Stomach (tissue), 9 donors: Measurements from ENCODE around the gene TACSTD2. TPM values are rescaled to one million over a fixed set of nuclear protein-coding genes. Genes with fewer than 3 reads are reported as not detected.
A peak's percentile ranks its signal among the peaks of the same experiment; 100 is the strongest.

Source experiments
- DNase-seq, 2 donors: peaks; one replicate each; pipeline versions ENCODE4 v3.0.0 to v3.0.0-alpha.2; 2013 to 2019
- H3K27ac ChIP-seq, 5 donors: fragments of 200-600 bp in 4 of 5; sonication (generic) in 4 of 5; one replicate each; pipeline ENCODE4 v1.5.1; 2013 to 2019; ENCODE audit warnings: mild to moderate bottlenecking in 1 of 5, moderate library complexity in 1 of 5
- H3K27me3 ChIP-seq, 3 donors: fragments of 200-600 bp; sonication (generic); one replicate each; pipeline ENCODE4 v1.5.1; 2017 to 2019; ENCODE audit warnings: mixed run types in 1 of 3
- H3K36me3 ChIP-seq, 4 donors: fragments of 200-600 bp; sonication (generic); 1 replicate in 3 of 4; 2 replicates in 1 of 4; pipeline ENCODE4 v1.5.1; 2016 to 2019
- H3K4me1 ChIP-seq, 4 donors: fragments of 200-600 bp; sonication (generic); one replicate each; pipeline ENCODE4 v1.5.1; 2016 to 2019
- H3K4me3 ChIP-seq, 4 donors: fragments of 200-600 bp; sonication (generic) in 3 of 4; one replicate each; pipeline ENCODE4 v1.5.1; 2016 to 2019; ENCODE audit warnings: mild to moderate bottlenecking in 1 of 4
- H3K9me3 ChIP-seq, 4 donors: fragments of 200-600 bp; sonication (generic); one replicate each; pipeline ENCODE4 v1.5.1; 2016 to 2019
- EP300 ChIP-seq: sonication (generic); formaldehyde crosslinking; IDR thresholded peaks from one replicate; pipeline ENCODE4 v1.6.1; 2017; ENCODE audit warnings: antibody characterized with exemption
- POLR2A ChIP-seq, 4 donors: fragments of 450-650 bp; IDR thresholded peaks; one replicate each; pipeline ENCODE4 v1.6.1; 2016; ENCODE audit warnings: antibody characterized with exemption in 4 of 4, control low read depth in 2 of 4, mild to moderate bottlenecking in 1 of 4, moderate library complexity in 1 of 4
- POLR2AphosphoS5 ChIP-seq, 3 donors: sonication (generic); formaldehyde crosslinking; IDR thresholded peaks; one replicate each; pipeline ENCODE4 v1.6.1; 2016; ENCODE audit warnings: antibody characterized with exemption in 3 of 3
- WGBS, 5 donors: extraction: QIAGEN DNeasy Blood & Tissue Kit in 3 of 5; methylation state at CpG; one replicate each; pipeline versions ENCODE4 v1.1.5 to v1.1.7; 2013 to 2018; 5-methylcytosine and 5-hydroxymethylcytosine counted together
- intact Hi-C: fragments of 100-400 bp; cut with DNase I; formaldehyde crosslinking; loops from one replicate; pipeline ENCODE4 v1.15.1; 2023; ENCODE audit warnings: low total_unique reads
- polyA plus RNA-seq, 3 donors: library from polyadenylated mRNA; stranded (reverse); fragments of 200-250 nt; gene quantifications; one replicate each; pipeline ENCODE4 v1.2.3, GENCODE V29; 2013
- total RNA-seq, 5 donors: library from RNA; depleted of rRNA; stranded (reverse); fragments of >200 nt; gene quantifications; one replicate each; pipeline versions ENCODE4 v1.1.0 to v1.2.3, GENCODE V29; 2014 to 2016
- TF ChIP-seq, protein P1 (sequence below), 7 experiments: fragments of 450-650 bp in 4 of 7; fragments of 200-600 bp in 3 of 7; sonication (generic) in 3 of 7; IDR thresholded peaks; one replicate each; pipeline ENCODE4 v1.5.1; 2016 to 2019; ENCODE audit warnings: antibody characterized with exemption in 7 of 7, control low read depth in 2 of 7, mild to moderate bottlenecking in 1 of 7
- donor health status: healthy with polysubstance abuse.
- donor health status: Bipolar disorder and iron deficiency.
- donor health status: healthy.

TACSTD2 gene
- total and polyA plus RNA-seq, 8 donors: 5.2 to 369 (median 35.1) TPM; not detected in 2

DNA sequence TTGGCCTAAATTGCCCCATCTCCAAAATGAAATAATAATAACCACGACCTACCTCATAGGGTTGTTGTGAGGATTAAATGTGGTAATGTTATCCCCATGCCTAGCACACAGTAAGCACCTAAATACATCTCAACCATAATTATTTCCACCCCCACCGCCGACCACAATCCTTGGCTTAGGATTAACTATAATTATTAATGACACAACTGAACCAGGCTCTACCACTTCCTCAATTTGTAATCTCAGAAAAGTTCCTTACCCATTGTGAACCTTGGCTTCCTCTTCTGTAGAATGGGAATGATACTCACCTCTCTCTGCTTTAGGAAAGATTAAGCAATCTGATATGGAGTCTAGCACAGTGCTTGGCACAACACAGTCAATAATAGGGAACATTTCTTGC lies 44.3 kb upstream of the TACSTD2 start:
- H3K36me3 ChIP-seq: no peaks in the 10 kb centered on the region
- H3K4me3 ChIP-seq: no peak overlapping the region
- peaks cover 26 to 42% (median 32%) of the 10 kb centered on the region in 4 donors for H3K4me1 ChIP-seq
- intact Hi-C loops: no loop called here
- WGBS, 5 donors: 65 to 88% (median 78%) methylated on average over 3 of the region's 3 CpGs
- H3K9me3 ChIP-seq: no peaks in the 10 kb centered on the region
- no peaks in the 10 kb centered on the region for H3K27me3 ChIP-seq
- DNase-seq: no peak
- H3K27ac ChIP-seq: no peak overlapping the region
- TF ChIP-seq, protein P1, sequence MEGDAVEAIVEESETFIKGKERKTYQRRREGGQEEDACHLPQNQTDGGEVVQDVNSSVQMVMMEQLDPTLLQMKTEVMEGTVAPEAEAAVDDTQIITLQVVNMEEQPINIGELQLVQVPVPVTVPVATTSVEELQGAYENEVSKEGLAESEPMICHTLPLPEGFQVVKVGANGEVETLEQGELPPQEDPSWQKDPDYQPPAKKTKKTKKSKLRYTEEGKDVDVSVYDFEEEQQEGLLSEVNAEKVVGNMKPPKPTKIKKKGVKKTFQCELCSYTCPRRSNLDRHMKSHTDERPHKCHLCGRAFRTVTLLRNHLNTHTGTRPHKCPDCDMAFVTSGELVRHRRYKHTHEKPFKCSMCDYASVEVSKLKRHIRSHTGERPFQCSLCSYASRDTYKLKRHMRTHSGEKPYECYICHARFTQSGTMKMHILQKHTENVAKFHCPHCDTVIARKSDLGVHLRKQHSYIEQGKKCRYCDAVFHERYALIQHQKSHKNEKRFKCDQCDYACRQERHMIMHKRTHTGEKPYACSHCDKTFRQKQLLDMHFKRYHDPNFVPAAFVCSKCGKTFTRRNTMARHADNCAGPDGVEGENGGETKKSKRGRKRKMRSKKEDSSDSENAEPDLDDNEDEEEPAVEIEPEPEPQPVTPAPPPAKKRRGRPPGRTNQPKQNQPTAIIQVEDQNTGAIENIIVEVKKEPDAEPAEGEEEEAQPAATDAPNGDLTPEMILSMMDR (IDR thresholded peaks at IDR 0.05): no peak
- TF ChIP-seq POLR2A (IDR thresholded peaks at IDR 0.05) (no peak), POLR2AphosphoS5 (IDR thresholded peaks at IDR 0.05) (no peak), EP300 (no peak)

DNA sequence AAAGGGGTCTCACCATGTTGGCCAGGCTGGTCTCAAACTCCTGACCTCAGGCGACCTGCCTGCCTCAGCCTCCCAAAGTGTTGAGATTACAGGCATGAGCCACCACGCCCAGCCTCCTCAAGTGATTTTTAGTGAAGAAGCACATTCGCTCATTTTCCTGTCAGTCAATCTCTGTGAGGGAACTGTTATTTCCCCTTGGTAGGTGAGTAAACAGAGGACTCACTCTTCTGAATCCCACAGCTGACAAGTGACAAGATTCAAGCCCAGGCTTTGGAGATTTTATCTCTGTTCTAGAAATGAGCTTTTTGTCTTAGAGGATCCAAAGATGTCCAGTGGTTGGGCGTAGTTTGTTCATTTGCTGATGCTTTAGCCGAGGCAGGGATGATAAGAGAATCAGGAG lies 43.9 kb upstream of the TACSTD2 start:
- TF ChIP-seq, protein P1 (IDR thresholded peaks at IDR 0.05): no peak
- TF ChIP-seq POLR2AphosphoS5 (IDR thresholded peaks at IDR 0.05): no peak
- TF ChIP-seq POLR2A (IDR thresholded peaks at IDR 0.05): no peak
- TF ChIP-seq EP300: no peak
- WGBS, 5 donors: 60 to 71% (median 64%) methylated on average over 5 of the region's 5 CpGs
- H3K4me1 ChIP-seq: peaks cover 26 to 42% (median 32%) of the 10 kb centered on the region in 4 donors
- H3K4me3 ChIP-seq: no peak overlapping the region
- H3K27me3 ChIP-seq: no peaks in the 10 kb centered on the region
- intact Hi-C loops: no loop called here
- no peaks in the 10 kb centered on the region for H3K9me3 ChIP-seq
- DNase-seq: peak in 1 of 2 donors; percentile 35
- no peaks in the 10 kb centered on the region for H3K36me3 ChIP-seq
- peak overlapping the region; percentile 53 to 84 (median 75) for H3K27ac ChIP-seq

DNA sequence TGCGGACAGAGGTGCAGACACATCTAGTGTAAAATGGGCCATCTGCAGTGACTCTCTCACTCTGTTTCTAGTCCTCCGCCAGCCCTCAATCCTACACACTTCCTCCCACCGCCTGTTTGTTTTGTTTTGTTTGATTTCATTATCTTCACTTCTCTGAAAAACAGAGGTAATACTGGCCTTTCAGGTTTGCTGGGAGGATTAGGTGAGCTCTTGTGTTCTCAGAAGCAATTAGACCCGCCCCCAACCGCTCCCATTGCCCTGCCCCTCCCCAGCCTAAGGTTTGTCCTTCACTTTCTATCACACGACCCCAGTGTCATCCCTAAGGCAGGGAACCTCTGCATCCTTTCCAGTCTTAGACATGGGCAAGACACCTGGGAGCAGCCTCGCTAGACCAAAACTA lies 43.2 kb upstream of the TACSTD2 start:
- TF ChIP-seq POLR2AphosphoS5 (IDR thresholded peaks at IDR 0.05): peak in 2 of 3 donors; percentile 44 to 51
- no peak for TF ChIP-seq POLR2A (IDR thresholded peaks at IDR 0.05)
- intact Hi-C loops: no loop called here
- Histone ChIP-seq H3K4me3 (peak overlapping the region in 1 of 4 donors; percentile 6), H3K27me3 (no peaks in the 10 kb centered on the region), H3K9me3 (no peaks in the 10 kb centered on the region), H3K4me1 (peaks cover 26 to 42% (median 32%) of the 10 kb centered on the region in 4 donors), H3K36me3 (no peaks in the 10 kb centered on the region), H3K27ac (peak overlapping the region; percentile 75 to 84 (median 78))
- 27 to 44% (median 39%) methylated on average over 7 of the region's 7 CpGs for WGBS, 5 donors
- DNase-seq: peak; percentile 71 to 94

DNA sequence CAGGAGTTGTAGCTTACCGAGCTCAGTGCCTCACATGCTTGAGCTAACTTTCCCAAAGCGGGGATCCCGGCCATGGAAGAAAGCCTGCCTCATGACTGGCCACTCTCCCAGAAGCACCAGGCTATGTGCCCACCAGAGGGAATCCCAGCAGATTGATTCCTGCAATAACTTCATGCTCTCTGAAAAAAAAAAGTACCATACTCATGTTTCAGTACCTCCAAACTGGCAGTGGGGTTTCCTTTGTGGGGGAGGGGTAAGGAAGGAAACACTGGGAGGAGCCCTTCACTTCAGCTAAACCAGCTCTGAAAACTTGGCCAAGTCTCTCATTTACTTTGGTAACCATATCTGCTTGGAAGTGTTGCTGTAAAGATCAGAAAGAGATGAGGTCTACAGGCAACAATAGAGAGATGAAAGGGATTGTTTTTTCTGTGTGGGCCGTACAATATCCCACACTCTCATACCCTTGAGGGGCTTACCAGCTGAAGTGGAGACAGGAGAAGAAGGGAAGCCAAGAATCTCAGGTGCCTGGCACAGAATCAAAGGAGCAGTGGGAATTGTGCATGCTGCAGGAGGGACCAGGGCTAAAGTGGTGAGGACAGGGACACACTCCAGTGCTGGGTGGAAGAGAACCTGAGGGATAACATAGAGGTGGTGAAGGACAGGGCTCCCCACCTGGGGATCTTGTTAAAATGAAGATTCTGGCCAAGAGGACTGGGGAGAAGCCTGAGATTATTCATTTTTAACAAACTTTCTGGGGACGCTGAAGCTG lies 42.4 kb upstream of the TACSTD2 start:
- peak; percentile 43 to 71 for DNase-seq
- H3K36me3 ChIP-seq: no peaks in the 10 kb centered on the region
- intact Hi-C loops: no loop called here
- peaks cover 26 to 42% (median 32%) of the 10 kb centered on the region in 4 donors for H3K4me1 ChIP-seq
- no peak for TF ChIP-seq EP300
- peak in 2 of 3 donors; percentile 16 to 33 for TF ChIP-seq POLR2AphosphoS5 (IDR thresholded peaks at IDR 0.05)
- no peaks in the 10 kb centered on the region for H3K9me3 ChIP-seq
- peak overlapping the region; percentile 75 to 84 (median 78) for H3K27ac ChIP-seq
- H3K27me3 ChIP-seq: no peaks in the 10 kb centered on the region
- WGBS, 5 donors: 19 to 49% (median 34%) methylated on average over 5 of the region's 5 CpGs
- peak overlapping the region in 1 of 4 donors; percentile 6 for H3K4me3 ChIP-seq

DNA sequence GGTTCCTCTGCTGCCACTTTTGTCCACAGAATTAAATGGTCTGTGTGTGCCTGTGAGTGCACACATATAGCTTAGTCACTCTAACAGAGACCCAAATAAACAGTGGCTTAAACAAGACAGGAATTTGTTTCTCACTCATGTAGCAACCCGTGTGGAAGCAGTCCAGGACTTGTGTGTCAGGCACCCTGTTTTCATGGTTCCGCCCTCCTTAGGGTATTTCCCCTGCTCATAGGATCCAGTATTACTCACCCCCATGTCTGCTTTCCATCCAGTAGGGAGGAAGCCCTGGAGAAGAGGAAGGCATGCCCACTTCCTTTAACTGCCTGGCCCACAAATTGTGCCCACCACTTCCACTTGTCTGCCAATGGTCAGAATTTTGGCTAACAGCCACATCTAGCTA lies 41.3 kb upstream of the TACSTD2 start:
- TF ChIP-seq EP300: no peak
- no peak for TF ChIP-seq POLR2A (IDR thresholded peaks at IDR 0.05)
- TF ChIP-seq, protein P1 (IDR thresholded peaks at IDR 0.05): no peak
- peak in 2 of 3 donors; percentile 42 to 45 for TF ChIP-seq POLR2AphosphoS5 (IDR thresholded peaks at IDR 0.05)
- DNase-seq: peak; percentile 70 to 72
- no peaks in the 10 kb centered on the region for H3K27me3 ChIP-seq
- 20 to 36% (median 22%) methylated on average over 2 of the region's 2 CpGs for WGBS, 5 donors
- no peaks in the 10 kb centered on the region for H3K36me3 ChIP-seq
- H3K4me3 ChIP-seq: no peak overlapping the region
- peak overlapping the region; percentile 37 to 84 (median 75) for H3K27ac ChIP-seq
- intact Hi-C loops: no loop called here
- H3K4me1 ChIP-seq: peaks cover 26 to 42% (median 32%) of the 10 kb centered on the region in 4 donors
- no peaks in the 10 kb centered on the region for H3K9me3 ChIP-seq
